HPDE6-E6E7 (cell line): ENCODE measurements around the gene TRPC5OS.

ENCODE experiments used
- DNase-seq: peaks from one replicate; pipeline ENCODE4 v3.0.0; 2011; ENCODE audit warnings: missing footprints; ENCODE audit errors: extremely low spot score

TRPC5OS gene

DNA sequence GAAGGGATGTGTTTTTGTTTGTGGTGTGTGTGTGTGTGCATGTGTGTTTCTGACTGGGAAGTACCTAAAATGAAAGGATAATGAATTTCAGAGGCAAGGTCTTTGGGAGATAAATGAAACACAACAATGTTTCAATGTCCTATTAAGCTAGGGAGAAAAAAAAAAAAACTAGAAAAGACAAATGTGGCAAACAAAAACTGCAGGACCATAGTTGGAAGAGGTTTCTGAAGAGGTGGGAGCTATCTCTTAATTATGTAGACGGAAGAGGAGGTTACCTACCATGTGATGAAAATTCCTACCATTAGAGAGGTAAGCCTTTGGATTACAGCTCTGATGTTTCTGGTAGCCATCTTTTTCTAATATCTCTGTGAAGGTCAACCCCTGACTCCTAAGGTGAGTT lies at the start of gene TRPC5OS:
Gene TRPC5OS, plus strand, starts transcription at position 301 of the 400 bp plus-strand sequence. CDS start 25,669 bp downstream, outside the sequence.
- no peak for DNase-seq

GRCh38 chrX:111829345-111829744 lies 46.6 kb upstream of the TRPC5OS start:
- no peak for DNase-seq

DNA sequence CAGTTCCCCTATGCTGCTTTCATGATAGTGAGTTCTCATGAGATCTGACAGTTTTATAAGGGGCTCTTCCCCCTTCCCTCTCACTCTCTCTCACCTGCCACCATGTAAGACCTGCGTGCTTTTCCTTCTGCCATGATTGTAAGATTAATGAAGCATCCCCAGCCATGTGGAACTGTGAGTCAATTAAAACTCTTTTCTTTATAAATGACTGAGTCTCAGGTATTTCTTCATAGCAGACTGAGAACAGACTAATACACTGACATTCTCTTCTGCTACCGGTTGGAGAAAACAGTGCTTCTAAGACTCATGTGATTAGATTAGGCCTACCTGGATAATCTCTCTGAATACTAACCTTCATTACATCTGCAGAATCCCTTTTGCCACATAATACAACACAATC lies 45.4 kb upstream of the TRPC5OS start:
- DNase-seq, result no peak

GRCh38 chrX:111831343-111831742 lies 44.6 kb upstream of the TRPC5OS start:
- DNase-seq, result no peak

DNA sequence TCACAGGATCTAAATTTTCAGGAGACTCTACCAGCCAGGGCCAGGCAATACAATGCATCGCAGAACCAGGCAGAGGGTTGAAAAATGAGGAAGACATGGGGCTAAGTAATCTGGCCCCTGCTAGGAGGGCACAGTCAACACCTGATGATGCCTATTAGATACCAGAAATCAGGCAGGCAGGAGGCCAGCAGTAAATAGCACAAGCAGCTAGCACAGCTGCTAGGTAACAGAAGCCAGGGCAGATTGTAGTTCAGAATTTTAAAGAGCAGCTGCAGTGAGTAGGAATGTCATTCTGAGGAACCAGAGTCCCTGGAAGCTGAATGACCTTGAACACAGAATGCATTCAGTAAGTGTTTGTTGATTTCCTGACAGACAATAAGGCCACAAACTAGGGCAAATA lies 38.8 kb upstream of the TRPC5OS start:
- no peak for DNase-seq

DNA sequence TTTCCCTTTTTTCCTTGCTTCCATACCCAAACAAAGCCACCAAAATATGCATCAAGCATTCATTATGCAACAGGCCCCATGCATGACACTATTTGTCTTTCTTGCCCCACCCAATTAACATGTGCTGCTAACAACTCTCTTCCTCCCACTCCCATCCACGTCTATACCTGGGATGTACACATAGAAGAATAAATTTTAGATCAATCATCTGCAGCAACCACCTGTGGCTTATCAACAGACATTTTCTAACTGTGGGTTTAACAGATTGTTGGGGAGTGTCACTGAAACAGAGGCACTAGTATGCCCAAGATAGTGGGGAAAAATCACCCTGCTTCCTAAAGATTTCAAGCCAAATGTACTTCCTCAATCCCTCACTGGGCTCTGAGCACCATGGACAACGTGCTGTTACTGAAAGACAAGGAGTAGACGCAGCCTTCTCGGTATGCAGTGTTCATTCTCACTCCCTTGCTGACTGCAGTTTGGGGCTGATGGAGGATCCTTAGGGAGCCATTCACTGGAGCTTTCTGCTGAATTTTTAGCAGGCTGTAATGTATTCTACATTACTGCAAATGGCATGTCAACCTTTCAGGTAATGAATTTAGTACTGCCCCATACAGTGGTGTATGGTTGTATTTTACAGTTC lies 28.4 kb upstream of the TRPC5OS start:
- DNase-seq, result no peak

DNA sequence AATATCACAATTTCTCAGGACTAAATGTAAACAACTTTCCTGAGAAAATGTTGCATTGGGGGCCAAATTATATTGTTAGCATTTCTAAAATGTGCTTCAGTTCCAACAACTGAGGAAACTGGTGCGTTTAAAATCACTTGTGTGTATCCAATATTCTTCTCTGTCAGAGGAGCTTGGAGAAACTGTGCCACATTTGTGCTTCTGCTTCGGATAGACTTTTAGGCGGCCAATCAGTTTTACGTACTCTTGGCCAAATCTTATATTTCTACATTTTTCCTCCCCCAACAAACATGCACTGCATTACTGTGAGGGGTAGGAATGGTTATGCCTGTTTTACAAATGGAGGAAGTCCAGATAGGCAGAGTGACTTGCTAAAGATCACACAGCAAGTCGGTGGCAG lies 27.4 kb upstream of the TRPC5OS start:
- DNase-seq, result no peak

- DNase-seq, result no peak
These were observed 25.0 kb upstream of the TRPC5OS start for GRCh38 chrX:111850975-111851374.

- DNase-seq, result peak; percentile 22
These were observed 21.2 kb upstream of the TRPC5OS start for GRCh38 chrX:111854556-111855490.

DNA sequence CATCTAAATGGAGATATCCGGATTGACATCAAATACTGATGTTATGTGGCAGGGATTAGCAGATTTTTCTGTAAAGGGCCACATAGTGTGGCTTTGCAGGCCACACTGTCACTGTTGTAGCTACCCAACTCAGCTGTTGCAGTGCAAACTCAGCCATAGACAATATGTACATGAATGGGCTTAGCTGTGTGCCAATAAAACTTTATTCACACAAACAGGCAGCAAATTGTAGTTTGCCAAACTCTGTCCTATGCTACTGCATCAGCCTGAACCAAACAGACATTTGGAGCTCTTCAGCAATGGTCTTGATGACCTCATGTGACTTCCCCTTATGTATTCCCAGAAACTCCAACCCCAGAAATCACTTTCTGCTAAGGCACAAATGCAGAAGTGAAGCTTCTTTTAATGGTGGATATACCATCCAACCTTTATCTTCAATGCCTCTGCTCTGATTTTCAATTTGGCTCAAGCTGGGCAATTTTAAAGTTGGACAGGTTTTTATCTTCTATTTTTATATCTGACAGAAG lies 18.4 kb upstream of the TRPC5OS start:
- DNase-seq, result no peak

DNA sequence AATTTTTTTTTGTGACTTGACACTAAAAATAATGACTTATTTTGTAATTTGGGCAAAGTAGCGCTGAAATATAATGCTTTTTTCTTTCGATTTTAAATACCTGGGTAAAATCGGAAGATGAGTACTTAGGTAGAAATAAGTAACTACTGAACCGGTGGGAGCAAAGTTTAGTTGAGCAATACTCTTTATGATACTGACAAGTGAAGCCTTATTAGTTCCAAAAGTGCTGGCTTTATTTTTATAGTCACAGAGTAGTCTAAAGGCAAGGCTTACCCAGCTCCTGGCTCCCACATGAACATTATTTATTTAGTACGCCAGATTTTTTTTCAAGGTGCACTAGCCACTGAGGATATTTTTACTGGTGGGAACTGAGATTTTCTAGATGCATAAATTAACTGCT lies 14.4 kb upstream of the TRPC5OS start:
- no peak for DNase-seq

DNA sequence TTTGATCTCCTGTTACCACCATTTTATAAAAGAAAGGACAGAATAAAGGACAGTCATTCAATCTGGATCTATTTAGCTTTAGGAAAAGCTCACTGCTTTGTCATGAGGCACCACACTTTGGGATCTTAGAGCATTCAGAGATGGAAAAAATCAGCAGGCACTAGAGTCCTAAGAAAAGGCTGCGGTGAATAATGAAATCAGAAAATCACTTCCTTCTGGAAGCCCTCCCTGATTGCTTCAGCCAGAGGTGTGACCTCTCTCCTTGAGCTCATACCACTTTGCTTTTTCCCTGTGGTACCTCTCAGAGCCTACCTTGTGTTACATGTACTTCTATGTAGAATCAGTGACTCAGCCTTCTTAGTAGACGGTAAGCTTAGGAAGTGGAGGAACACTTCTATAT lies 8.7 kb upstream of the TRPC5OS start:
- no peak for DNase-seq

DNA sequence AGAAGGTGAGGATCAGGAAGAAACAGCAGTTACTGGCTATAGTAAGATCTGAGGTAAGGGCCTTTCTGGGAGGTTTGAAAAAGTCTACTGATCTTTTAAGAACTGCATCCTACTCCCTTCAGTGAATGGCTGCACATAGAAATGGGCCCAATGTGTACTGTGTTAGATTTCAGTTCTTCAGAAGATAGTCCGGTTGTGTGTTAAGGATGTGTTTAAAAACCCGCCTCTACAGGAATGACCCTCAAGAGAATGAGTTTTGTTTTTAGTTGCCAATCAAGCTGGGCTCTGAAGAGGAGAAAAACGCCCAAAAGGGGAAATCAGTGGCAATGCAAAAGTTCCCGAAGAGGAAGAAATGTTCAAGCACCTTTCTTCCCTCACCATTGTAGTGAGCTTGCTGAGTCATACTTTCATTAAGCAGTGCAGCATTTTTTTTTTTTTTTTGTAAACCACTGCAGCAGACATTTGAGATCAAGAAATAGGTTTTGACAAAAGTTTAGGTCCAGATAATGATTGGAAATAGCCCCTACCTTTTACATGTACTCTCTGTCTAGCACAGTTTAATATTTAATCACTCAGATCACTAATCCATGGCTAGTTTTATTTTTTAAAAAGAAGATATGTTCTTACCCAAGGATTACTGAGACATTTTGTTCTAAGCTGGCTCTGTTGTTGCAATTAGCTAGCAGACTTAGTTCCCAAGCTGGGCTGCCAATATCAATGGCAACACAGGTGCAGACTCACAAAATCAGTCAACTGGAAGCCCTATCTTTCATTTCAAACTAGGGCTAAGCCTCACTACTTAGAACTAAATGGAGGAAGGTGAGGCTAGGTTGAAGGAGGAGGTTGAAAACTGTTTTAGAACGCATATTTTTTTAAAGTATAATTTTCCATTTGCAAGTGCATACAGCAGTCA lies 7.0 kb upstream of the TRPC5OS start:
- DNase-seq, result no peak

DNA sequence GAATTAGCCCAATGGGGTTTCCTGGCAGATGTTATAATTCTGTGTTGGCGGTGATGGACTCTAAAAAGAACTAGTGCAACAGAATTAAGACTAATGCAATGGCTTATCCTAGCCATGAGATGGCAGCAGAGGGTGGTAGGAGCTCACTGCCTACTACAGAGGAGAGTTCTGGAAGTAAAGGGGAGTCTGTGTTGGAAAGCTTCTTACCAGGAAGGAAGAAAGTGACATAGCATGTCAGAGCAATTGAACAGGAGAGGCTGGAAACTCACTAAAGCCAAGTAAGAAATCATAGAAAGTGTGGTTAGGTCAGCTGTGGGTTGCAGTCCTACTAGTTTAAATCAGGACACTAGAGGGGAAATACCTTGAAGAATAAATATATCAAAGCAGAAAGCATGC lies 6.3 kb upstream of the TRPC5OS start:
- DNase-seq, result peak; percentile 23

DNA sequence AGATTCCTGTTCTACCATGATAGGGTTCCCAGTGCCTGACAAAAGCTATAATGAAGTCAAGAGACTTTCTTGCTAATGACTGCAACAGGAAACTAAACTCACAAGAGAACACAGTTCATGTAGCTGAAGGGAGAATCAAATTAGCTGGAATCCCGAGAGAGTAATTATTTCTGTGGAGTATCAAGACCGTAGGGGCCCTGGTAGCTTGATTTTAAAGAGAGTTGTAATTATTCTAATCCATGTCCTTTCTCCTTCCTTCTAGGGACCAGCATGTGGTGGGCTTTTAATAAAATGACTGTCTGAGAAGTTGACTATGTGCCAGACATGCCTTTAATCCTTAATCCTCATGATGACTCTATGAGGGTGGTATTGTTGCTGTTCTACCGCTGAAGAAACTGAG lies 1.7 kb upstream of the TRPC5OS start:
- no peak for DNase-seq

- DNase-seq, result no peak
These were observed 665 bp downstream of the TRPC5OS start for GRCh38 chrX:111876646-111877045.

DNA sequence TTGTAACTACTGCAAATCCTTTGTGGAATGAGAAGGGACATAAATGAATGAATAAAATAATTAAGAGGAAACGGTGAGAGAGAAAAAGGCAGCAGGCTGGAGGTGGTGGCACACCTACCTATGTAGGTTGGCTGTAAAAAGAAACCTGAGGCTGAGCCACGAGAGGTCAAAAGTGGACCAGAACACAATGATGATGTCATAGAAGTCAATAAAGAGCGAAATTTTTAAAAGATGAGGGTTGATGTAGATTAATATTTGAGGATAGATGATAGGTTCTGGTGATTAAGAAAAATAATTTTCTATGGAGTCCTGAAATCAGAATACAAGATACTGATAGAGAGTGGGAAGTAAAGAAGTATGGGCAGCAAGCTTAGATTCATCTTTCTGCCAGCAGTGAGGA lies 1.7 kb downstream of the TRPC5OS start:
- no peak for DNase-seq

DNA sequence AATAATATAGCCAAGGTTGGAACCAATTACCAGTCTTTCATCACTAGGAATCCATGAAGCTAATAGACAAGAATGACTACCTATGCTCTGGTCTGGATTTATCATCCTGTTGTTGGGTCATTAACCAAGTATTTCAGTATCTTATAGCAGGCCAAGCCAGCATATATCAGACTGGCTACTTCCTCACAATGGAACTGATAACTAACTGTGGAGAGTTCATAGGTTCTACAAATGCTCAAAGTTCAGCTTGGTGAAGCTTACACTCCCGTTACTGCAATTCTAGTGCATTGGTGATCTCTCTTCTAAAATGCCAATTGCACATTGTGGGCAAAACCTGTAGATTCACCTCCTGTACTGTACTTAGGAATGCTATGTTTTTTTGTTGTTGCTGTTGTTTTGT lies 4.8 kb downstream of the TRPC5OS start:
- DNase-seq, result no peak

DNA sequence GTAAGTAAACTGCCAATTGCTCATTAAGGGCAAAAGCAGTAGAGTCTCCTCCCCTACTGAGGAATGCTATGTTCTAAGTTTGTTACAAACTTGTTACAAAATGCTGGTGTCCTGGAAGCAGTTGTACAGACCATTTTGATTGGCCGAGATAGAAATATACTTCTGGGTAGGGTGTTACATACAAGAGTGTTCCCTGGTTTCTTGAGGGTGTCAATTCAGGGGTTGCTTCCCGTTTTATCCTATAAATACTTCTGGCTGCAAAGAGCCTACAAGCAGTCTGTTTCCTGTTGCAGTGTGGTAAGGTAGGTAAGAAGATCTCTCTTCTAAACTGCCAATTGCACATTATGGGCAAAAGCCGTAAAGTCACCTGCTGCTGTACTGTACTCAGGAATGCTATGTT lies 5.7 kb downstream of the TRPC5OS start:
- no peak for DNase-seq

DNA sequence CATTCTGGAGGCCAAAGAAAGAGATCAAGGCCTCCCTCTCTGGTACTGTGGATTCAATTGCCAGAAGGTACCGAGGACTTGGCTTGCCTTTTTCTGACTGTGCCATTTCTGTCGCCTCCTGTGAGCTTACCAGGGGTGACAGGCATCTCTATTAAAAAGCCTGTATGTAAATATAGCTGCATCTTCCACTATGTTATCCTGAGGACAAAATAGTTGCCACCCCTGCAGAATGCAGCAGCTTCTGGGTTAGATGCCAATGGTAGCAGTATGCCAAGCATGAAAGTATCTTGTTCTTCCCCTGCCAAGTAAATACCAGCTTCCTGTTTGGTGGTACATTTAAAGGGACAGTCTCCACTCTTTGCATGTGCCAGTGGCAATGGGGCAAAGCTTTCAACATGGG lies 10.7 kb downstream of the TRPC5OS start:
- DNase-seq, result no peak

GRCh38 chrX:111888600-111888999 lies 12.6 kb downstream of the TRPC5OS start:
- no peak for DNase-seq

GRCh38 chrX:111892375-111892774 lies 16.4 kb downstream of the TRPC5OS start:
- DNase-seq, result no peak
